NCI-H1092 treated with DMSO at 0.1 percent for 48 hours (cell line): ENCODE measurements around the gene ZMYND8.
A peak's percentile ranks its signal among the peaks of the same experiment; 100 is the strongest.

Experiments used
- DNase-seq: peaks from one replicate; lab custom pipeline; 2025; lab: John Stamatoyannopoulos, UW

ZMYND8 gene

GRCh38 chr20:47332381-47333206, 23.9 kb downstream of the ZMYND8 start:
- DNase-seq: no peak

GRCh38 chr20:47330933-47331708, 25.4 kb downstream of the ZMYND8 start:
- DNase-seq: no peak

GRCh38 chr20:47330071-47330470, 26.4 kb downstream of the ZMYND8 start:
- no peak for DNase-seq

- no peak for DNase-seq
Measured at GRCh38 chr20:47328129-47328528, 28.4 kb downstream of the ZMYND8 start.

- DNase-seq: no peak
Measured at GRCh38 chr20:47327711-47328110, 28.8 kb downstream of the ZMYND8 start.

- DNase-seq: no peak
Measured at GRCh38 chr20:47326658-47327268, 29.7 kb downstream of the ZMYND8 start.

- no peak for DNase-seq
Measured at GRCh38 chr20:47325242-47325641, 31.3 kb downstream of the ZMYND8 start.

GRCh38 chr20:47320990-47321805, 35.3 kb downstream of the ZMYND8 start:
- no peak for DNase-seq

- DNase-seq: peak; percentile 30
Measured at GRCh38 chr20:47319517-47320252, 36.8 kb downstream of the ZMYND8 start.

GRCh38 chr20:47318586-47319516, 37.6 kb downstream of the ZMYND8 start:
- no peak for DNase-seq

GRCh38 chr20:47318027-47318585, 38.4 kb downstream of the ZMYND8 start:
- DNase-seq: no peak

GRCh38 chr20:47317127-47317895, 39.2 kb downstream of the ZMYND8 start:
- DNase-seq: no peak

- no peak for DNase-seq
Measured at GRCh38 chr20:47316776-47317126, 39.7 kb downstream of the ZMYND8 start.

GRCh38 chr20:47315339-47316056, 41.0 kb downstream of the ZMYND8 start:
- DNase-seq: peak; percentile 13

- DNase-seq: no peak
Measured at GRCh38 chr20:47314647-47315338, 41.7 kb downstream of the ZMYND8 start.

GRCh38 chr20:47311967-47312681, 44.4 kb downstream of the ZMYND8 start:
- DNase-seq: no peak

GRCh38 chr20:47311211-47311610, 45.3 kb downstream of the ZMYND8 start:
- DNase-seq: no peak
